HG03045 (cell line): ENCODE data around the gene CD79B.
A peak's percentile ranks its signal among the peaks of the same experiment; 100 is the strongest.

Experiments used
- ATAC-seq: cut with Tn5 transposase; IDR thresholded peaks from one replicate; pipeline ENCODE4 v1.9.1; 2021; ENCODE audit warnings: mild to moderate bottlenecking, moderate library complexity; ENCODE audit not compliant: unreplicated experiment

The CD79B gene

GRCh38 chr17:63931981-63932561 lies at the start of gene CD79B:
Gene CD79B (minus strand): TSS chr17:63932331. CDS start chr17:63932261, 70 bp downstream.
- peak; percentile 73 for ATAC-seq

DNA sequence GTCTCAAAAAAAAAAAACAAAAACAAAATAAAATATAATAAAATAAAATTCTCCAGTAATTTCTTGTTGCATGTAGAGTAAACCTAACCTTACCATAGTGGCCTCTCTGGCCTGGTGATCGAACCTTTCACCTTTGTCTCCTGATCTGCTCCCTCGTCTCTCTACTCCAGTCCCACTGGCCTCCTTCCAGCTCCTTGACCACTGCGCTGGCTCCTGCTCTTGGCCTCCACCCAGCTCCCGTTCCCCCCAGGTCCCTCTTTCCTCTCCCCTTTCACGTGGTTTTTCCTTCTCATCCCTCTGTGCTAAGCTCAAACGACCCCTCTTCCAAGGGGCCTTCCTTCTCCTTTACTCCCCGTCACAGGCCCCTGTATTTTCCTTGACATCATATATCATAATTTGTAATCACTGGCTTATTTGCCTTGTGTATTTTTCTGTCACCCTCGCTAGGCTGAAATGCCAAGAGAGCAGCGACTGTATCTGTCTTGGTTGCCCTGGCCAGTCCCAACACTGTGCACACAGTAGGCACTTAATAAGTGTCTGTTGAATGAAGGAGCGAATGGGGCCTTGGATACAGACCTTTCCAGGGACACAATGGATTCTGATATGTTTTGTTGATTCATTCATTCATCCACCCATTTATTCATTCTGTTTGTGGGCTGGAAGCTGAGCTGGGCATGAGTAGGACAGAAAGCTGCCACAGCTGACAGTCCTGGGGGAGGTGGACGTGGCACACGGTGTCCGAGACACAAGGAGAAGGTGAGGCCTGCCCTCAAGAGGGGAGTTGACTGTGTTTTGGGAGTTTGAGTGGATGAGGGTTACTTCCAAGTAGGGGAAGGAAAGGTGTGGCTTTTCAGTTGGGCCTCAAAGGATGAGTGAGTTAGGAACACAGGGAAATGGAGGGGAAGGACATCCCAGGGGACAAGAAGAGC lies 46.4 kb upstream of the CD79B start:
- no peak for ATAC-seq

DNA sequence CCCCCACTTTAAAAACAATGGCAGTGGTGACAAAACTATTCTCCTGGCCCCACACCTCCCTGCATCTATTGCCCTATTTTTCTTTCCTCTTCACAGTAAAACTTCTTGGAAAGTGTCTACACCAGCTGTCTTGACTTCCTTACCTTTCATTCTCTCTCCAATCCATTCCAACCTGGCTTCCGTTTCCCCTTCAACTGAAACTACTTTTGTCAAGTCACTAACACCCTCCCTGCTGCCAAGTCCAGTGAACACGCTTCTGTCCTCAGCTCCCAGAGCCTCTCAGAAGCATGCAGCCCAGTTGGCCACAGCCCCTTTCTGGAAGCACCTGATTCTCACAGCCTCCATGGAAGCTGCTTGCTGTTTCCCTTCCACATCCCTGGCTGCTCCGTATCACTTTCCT lies 44.6 kb upstream of the CD79B start:
- ATAC-seq = no peak

GRCh38 chr17:63975541-63976092 lies 43.5 kb upstream of the CD79B start:
- ATAC-seq = no peak

GRCh38 chr17:63974594-63975192 lies 42.6 kb upstream of the CD79B start:
- no peak for ATAC-seq

DNA sequence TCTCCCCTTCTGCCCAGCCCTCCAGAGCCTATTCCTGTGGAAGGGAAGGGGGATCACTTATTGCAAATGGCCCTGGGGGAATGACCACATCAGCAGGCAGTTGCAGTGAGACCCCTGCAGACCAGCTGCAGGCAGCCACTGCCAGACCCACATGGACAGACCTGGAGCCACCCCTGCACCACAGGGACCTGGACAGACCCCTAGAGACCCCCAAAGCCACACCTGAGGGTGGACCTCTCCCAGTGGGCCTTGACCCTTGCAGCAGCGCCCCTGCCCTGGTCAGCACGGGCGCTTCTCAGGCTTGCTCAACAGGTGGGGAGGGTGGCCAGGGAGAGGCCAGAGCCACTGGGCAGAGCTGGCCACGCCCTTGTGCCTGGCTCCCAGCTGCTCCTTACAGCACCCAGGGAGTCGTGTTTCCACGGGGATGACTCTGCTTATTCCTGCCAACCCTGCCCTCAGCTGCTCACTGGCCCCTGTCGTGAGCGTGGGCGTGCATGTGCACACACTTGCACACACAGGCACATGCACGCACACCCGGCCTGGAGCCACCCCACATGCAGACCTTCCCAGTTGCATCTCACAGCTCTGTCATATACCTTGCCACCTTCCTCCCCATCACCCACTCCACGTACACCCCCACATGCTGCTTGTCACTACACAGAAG lies 41.9 kb upstream of the CD79B start:
- ATAC-seq = no peak

- ATAC-seq = no peak
These were observed 41.1 kb upstream of the CD79B start for GRCh38 chr17:63973247-63973646.

DNA sequence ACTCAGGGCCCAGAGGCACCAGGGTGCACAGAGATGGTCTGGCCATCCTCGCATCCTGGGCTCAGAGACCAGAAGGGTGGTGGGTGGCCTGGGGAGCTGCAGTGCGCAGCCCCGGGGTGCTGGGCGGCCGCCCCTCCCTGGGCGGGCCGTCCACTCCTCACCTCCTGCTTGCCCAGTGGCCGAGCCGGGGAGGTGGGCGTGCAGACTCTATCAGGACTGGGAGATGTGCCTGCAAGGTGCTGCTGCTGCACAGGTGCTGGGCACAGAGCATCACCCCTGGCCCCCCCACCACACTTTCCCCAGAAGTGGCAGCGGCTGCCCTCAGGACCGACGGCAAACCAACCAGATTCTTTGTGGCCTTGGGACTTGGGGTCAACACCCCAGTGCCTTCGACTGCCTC lies 40.7 kb upstream of the CD79B start, which contains the start of gene SCN4A:
TSS of gene SCN4A (minus strand) at position 123 of the 400 bp plus-strand sequence. CDS start at position 46, 77 bp downstream.
- no peak for ATAC-seq

- ATAC-seq = no peak
These were observed 37.1 kb upstream of the CD79B start for GRCh38 chr17:63969278-63969677.

DNA sequence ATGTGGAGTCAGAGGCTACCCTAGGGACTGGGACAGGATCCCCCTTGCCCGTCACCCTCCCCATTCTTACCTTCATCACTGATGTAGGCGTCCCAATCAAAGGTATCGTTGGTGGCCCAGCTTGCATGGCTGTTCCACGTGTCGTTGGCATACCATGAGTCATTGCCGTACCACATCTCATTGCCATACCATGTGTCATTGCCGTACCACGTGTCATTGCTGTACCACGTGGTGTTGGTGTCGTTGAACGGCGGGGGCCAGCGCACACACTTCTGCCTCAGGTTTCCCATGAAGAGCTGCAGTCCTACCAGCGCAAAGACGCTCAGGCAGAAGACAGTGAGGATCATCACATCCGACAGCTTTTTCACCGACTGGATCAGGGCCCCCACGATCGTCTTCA lies 35.8 kb upstream of the CD79B start:
- no peak for ATAC-seq

- no peak for ATAC-seq
These were observed 34.6 kb upstream of the CD79B start for GRCh38 chr17:63966646-63967264.

DNA sequence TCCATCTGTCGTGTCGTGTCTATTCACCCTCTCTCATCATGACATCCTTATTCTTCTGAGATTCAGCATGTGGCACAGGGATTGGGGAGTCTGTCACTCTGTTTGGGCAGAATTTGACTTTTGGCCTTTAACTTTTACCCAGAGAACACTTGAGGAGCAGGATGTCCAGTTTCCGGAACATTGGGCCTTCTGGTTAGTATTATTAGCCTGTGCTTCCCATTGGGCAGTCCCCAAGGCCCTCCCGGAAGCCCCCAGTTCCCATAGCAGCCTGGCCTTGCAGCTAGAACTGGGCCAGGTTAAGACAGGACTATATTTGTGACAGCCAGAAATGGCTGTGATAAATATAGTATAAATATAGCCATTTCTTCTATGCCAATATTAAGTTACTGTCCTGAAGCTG lies 31.0 kb upstream of the CD79B start:
- ATAC-seq = no peak

DNA sequence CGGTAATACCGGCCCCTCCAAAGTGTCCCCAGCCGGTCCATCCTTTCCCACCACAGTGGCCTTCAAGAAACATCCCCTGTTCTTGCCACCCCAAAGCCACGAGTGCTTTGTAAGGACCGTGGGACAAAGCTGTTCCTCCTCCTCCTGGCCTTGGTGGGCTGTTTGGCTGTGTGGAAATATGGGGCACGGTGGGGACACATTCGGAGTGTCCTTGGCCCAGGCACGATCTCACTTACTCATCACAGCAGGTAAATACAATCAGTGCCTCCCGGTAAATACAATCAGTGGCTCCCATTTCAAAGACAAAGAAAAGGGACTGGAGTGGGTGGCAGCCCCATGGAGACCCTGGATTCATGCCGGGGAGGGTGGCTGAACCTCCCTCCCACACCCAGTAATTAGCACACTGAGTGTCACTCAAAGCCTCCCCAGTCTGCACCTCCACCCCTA lies 30.2 kb upstream of the CD79B start:
- no peak for ATAC-seq

DNA sequence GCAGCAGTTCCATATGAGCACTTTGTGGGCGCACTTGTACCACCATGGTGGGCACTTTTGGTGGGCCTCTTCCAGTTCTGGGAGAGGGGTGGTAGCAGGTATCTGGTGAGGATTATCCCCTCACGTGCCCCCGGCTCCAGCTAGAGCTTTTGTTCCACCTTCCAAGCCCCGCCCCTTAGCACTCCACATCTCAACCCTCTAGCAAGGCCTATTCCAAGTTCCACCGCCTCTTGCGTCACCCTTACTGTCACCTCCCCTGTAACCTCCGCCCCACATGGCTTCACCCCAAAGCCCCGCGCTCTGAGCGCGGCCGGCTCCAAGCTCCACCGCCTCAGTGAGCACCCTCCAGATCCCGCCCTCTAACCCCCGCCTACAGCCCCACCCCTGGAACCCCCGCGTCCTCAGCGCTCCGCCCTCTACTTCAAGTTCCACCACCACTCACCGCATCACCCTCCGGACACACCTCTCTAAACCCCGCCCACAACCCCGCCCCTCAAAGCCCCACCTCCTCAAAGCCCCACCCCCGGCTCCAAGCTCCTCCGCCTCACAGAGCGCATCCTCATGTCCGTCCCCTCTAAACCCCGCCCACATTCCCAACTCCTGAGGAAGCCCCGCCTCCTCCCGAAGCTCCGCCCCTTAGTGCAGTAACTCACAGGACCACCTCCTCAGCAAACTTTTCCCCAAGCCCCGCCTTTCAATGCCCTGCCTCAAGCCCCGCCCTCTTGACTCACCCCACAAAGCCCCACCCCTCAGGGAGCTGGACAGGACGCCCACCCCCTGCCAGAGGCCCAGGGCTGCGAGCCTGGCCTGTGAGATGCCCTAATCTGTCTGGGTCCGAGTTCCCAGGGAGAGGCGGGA lies 29.5 kb upstream of the CD79B start:
- ATAC-seq = no peak

GRCh38 chr17:63960430-63960829 lies 28.3 kb upstream of the CD79B start:
- no peak for ATAC-seq

GRCh38 chr17:63960006-63960405 lies 27.9 kb upstream of the CD79B start:
- no peak for ATAC-seq

DNA sequence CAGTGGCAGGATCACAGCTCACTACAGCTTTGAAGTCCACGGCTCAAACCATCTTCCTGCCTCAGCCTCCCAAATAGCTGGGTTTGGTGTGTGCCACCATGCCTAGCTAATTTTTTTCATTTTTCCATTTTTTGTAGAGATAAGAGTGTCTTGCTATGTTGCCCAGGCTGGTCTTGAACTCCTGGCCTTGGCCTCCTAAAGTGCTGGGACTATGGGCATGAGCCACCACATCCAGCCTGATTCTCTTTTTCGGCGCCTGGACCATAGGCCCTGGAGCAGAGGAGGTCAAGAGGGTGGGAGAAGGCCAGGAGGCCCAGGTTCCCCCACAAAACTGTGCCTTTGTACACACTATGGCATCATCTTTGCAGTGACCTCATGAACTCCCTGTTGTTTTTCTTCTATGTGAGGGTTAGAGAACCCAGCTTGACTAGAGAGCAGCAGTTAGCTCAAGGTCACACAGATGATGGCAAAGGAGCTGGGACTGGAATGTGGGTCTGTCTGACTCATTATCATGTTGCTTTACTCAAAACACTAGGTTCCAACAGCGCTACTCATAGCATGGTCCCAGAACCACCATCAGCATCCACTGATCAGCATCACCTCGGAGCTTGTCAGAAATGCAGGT lies 24.3 kb upstream of the CD79B start:
- no peak for ATAC-seq

DNA sequence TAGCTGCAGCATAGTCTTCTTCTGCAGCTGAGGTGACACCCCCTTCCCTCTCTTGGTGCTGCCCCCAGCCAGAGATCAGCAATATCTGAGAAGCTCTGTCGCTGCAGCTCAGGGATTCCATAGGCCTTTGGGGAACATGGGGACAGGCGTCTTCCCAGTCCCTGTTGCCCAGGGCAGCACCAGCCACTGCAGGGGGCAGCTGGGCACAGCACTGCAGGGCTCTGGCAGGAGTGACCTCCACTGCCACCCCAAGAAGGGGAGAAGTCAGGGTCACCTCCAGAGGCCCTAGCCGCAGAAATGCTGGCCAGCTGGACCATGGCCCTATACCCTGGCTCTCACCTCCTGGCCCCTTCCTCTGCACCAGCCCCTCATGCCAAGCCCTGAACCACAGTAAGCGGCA lies 23.7 kb upstream of the CD79B start:
- no peak for ATAC-seq

GRCh38 chr17:63955232-63955631 lies 23.1 kb upstream of the CD79B start:
- no peak for ATAC-seq
